ENCODE measurements around the gene SGPP2. TPM values are rescaled to one million over a fixed set of nuclear protein-coding genes. Genes with fewer than 3 reads are reported as not detected.

SGPP2 gene
- total RNA-seq, 2 donors from 2014 or later: 0.28 TPM; not detected in 1

GRCh38 chr2:222608081-222608480 is 183.7 kb downstream of the SGPP2 start:
- no peak for ATAC-seq (ENCODE audit: insufficient number of reproducible peaks, low FRiP score, low read depth)

GRCh38 chr2:222609381-222609780 is 185.0 kb downstream of the SGPP2 start:
- no peak overlapping the region for H3K27ac ChIP-seq
- peaks cover 7% of the 10 kb centered on the region for H3K36me3 ChIP-seq
- no peaks in the 10 kb centered on the region for H3K27me3 ChIP-seq (replicated peaks; ENCODE audit: insufficient read depth)
- H3K4me3 ChIP-seq: no peak overlapping the region
- peaks cover 0 to 11% of the 10 kb centered on the region in 2 donors for H3K4me1 ChIP-seq (ENCODE audit: control insufficient read depth in 1 of 2, low read depth in 2 of 2)
- DNase-seq (ENCODE audit: low spot score) (no peak), ATAC-seq (ENCODE audit: insufficient number of reproducible peaks, low FRiP score, low read depth) (no peak)
- TF ChIP-seq CTCF (IDR thresholded peaks at IDR 0.05): no peak
- H3K9me3 ChIP-seq: no peaks in the 10 kb centered on the region

More at GRCh38 chr2:222608081-222608480, 183.7 kb downstream of the SGPP2 start:
- Histone ChIP-seq H3K36me3 (peaks cover under 1% of the 10 kb centered on the region), H3K9me3 (no peaks in the 10 kb centered on the region), H3K27ac (no peak overlapping the region), H3K4me1 (ENCODE audit: control insufficient read depth in 1 of 2, low read depth in 2 of 2) (peaks cover 0 to 11% of the 10 kb centered on the region in 2 donors), H3K4me3 (no peak overlapping the region), H3K27me3 (replicated peaks; ENCODE audit: insufficient read depth) (no peaks in the 10 kb centered on the region)
- DNase-seq (ENCODE audit: low spot score): no peak
- no peak for TF ChIP-seq CTCF (IDR thresholded peaks at IDR 0.05)

Other genes with a start within 250 kb of the SGPP2 start
- not detected for gene PAX3, start 125.5 kb upstream of the SGPP2 start, total RNA-seq
- gene FARSB, start 231.5 kb downstream of the SGPP2 start, total RNA-seq: 10 to 100 TPM in 1 of 2 donors, 1 to 10 TPM in 1; 7.3 to 11.1 TPM
- not detected for gene MOGAT1, start 247.1 kb downstream of the SGPP2 start, total RNA-seq